NT2/D1 (cell line): ENCODE measurements around the gene SLC25A22.

ENCODE experiments used
- DNase-seq: peaks from one replicate; pipeline ENCODE4 v3.0.0-alpha.2; 2011; ENCODE audit warnings: low read depth, low spot score
- H3K27me3 ChIP-seq: 2 replicates; pipeline ENCODE4 v1.6.0; 2011; ENCODE audit warnings: mild to moderate bottlenecking; ENCODE audit not compliant: insufficient read length, insufficient read depth
- H3K36me3 ChIP-seq: 2 replicates; pipeline ENCODE4 v1.6.1; 2011; ENCODE audit warnings: mild to moderate bottlenecking, low read length, mixed read lengths; ENCODE audit not compliant: insufficient read depth, insufficient read length
- H3K4me1 ChIP-seq: 2 replicates; pipeline ENCODE4 v1.5.1; 2011; ENCODE audit not compliant: insufficient read depth, insufficient read length
- H3K4me3 ChIP-seq: 2 replicates; pipeline ENCODE4 v1.5.1; 2011; ENCODE audit warnings: low read depth; ENCODE audit not compliant: insufficient read length
- H3K9ac ChIP-seq: 2 replicates; pipeline ENCODE4 v1.6.0; 2011; ENCODE audit warnings: low read depth; ENCODE audit not compliant: insufficient read length
- H3K9me3 ChIP-seq: 2 replicates; pipeline ENCODE4 v1.5.1; 2011; ENCODE audit warnings: mild to moderate bottlenecking, low read length; ENCODE audit not compliant: insufficient read depth
- SUZ12 ChIP-seq: IDR thresholded peaks from 2 replicates; pipeline ENCODE4 v1.6.1; 2011; ENCODE audit not compliant: insufficient read length, insufficient read depth; ENCODE audit errors: extremely low read depth
- YY1 ChIP-seq: IDR thresholded peaks from 2 replicates; pipeline ENCODE4 v1.6.1; 2011; ENCODE audit not compliant: insufficient read length, insufficient read depth
- ZNF274 ChIP-seq: IDR thresholded peaks from 2 replicates; pipeline ENCODE4 v1.6.1; 2011; ENCODE audit warnings: mild to moderate bottlenecking, low read depth, low read length

Gene SLC25A22

GRCh38 chr11:799641-800316 lies 1.7 kb upstream of the SLC25A22 start:
- H3K9ac ChIP-seq = peak overlapping the region; percentile 50
- TF ChIP-seq SUZ12 = no peak
- TF ChIP-seq ZNF274 = no peak
- TF ChIP-seq YY1 = no peak
- DNase-seq = no peak
- H3K9me3 ChIP-seq = no peaks in the 10 kb centered on the region
- no peaks in the 10 kb centered on the region for H3K27me3 ChIP-seq
- peaks cover 42% of the 10 kb centered on the region for H3K4me1 ChIP-seq
- no peak overlapping the region for H3K4me3 ChIP-seq
- peaks cover 53% of the 10 kb centered on the region for H3K36me3 ChIP-seq

- Histone ChIP-seq H3K9me3 (no peaks in the 10 kb centered on the region), H3K27me3 (no peaks in the 10 kb centered on the region), H3K9ac (peak overlapping the region; percentile 88), H3K4me3 (peak overlapping the region; percentile 94), H3K4me1 (peaks cover 38% of the 10 kb centered on the region), H3K36me3 (peaks cover 60% of the 10 kb centered on the region)
- DNase-seq = no peak
- TF ChIP-seq SUZ12 (no peak), YY1 (no peak), ZNF274 (no peak)
Measured at GRCh38 chr11:797296-798092, 587 bp downstream of the SLC25A22 start.

GRCh38 chr11:796565-797295 lies 1.4 kb downstream of the SLC25A22 start:
- Histone ChIP-seq H3K9ac (peak overlapping the region; percentile 88), H3K4me1 (peaks cover 38% of the 10 kb centered on the region), H3K27me3 (no peaks in the 10 kb centered on the region), H3K4me3 (peak overlapping the region; percentile 94), H3K9me3 (no peaks in the 10 kb centered on the region), H3K36me3 (peaks cover 60% of the 10 kb centered on the region)
- DNase-seq = no peak
- TF ChIP-seq YY1 = no peak
- TF ChIP-seq SUZ12 = no peak
- no peak for TF ChIP-seq ZNF274

- no peaks in the 10 kb centered on the region for H3K9me3 ChIP-seq
- peak overlapping the region; percentile 88 for H3K9ac ChIP-seq
- no peak for TF ChIP-seq YY1
- TF ChIP-seq SUZ12 = no peak
- TF ChIP-seq ZNF274 = no peak
- H3K4me3 ChIP-seq = peak overlapping the region; percentile 94
- peaks cover 46% of the 10 kb centered on the region for H3K4me1 ChIP-seq
- peaks cover 60% of the 10 kb centered on the region for H3K36me3 ChIP-seq
- H3K27me3 ChIP-seq = no peaks in the 10 kb centered on the region
- no peak for DNase-seq
Measured at GRCh38 chr11:795634-796564, 2.2 kb downstream of the SLC25A22 start.

- H3K4me3 ChIP-seq = peak overlapping the region; percentile 24
- no peak for DNase-seq
- H3K9ac ChIP-seq = peak overlapping the region; percentile 77
Measured at GRCh38 chr11:794766-795633, 3.1 kb downstream of the SLC25A22 start.

More at GRCh38 chr11:794766-795633, 3.1 kb downstream of the SLC25A22 start:
- Histone ChIP-seq H3K27me3 (no peaks in the 10 kb centered on the region), H3K4me1 (peaks cover 50% of the 10 kb centered on the region), H3K36me3 (peaks cover 52% of the 10 kb centered on the region), H3K9me3 (no peaks in the 10 kb centered on the region)
- no peak for TF ChIP-seq SUZ12
- no peak for TF ChIP-seq YY1
- TF ChIP-seq ZNF274 = no peak
